ENCODE measurements around the gene OIT3.
"Not testable (repeated sequence)": the region's sequence is repeated elsewhere in the genome, so short reads cannot be mapped to it uniquely, and the experiment has no call there.

Gene OIT3

DNA sequence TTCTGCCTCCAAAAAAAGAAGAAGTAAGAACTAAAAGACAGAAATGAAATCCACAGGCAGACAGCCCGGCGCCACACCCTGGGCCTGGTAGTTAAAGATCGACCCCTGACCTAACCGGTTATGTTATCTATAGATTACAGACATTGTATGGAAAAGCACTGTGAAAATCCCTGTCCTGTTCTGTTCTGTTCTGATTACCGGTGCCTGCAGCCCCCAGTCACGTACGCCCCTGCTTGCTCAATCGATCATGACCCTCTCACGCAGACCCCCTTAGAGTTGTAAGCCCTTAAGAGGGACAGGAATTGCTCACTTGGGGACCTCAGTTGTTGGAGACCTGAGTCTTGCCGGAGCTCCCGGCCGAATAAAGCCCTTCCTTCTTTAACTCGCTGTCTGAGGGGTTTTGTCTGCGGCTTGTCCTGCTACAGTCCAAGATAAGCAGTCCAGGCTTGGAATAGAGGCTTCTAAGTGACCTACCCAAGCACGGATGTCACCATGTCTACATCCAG is 10.5 kb downstream of the OIT3 start:
- not testable (repeated sequence) for DNase-seq (ENCODE audit: low read depth)

DNA sequence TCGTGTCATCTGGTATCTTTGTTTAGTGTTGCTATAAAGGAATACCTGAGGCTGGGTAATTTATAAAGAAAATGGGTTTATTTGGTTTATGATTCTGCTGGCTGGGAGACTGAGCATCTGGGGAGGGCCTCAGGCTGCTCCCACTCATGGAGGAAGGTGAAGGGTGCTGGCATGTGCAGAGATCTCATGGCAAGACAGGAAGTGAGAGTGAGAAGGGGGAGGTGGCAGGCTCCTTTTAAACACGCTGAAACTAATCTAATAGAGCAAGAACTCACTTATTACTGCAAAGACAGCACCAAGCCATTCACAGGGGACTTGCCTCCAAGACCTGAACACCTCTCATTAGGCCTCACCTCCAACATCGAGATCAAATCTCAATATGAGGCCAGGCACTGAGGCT is 11.3 kb downstream of the OIT3 start:
- DNase-seq (ENCODE audit: low read depth), result no peak

GRCh38 chr10:72906446-72906845 is 12.9 kb downstream of the OIT3 start:
- no peak for DNase-seq (ENCODE audit: low read depth)

GRCh38 chr10:72910705-72911104 is 17.2 kb downstream of the OIT3 start:
- DNase-seq (ENCODE audit: low read depth), result no peak

DNA sequence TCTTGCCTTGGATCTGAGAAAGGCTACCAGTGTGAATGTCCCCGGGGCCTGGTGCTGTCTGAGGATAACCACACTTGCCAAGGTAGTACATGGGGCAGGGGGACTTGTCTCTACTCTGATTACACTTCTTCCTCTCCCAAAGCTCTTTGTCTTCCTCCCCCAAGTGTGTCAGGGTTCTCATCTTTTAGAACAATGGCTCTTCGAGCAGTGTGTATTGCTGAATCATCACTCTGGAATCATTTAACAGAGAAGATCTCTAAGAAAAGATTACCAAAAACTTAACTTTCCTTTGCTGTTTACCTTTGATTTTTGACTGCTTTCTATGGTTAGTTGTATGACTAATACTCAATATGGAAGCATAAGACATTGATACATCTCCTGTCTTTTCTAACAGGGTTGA is 18.2 kb downstream of the OIT3 start:
- no peak for DNase-seq (ENCODE audit: low read depth)

DNA sequence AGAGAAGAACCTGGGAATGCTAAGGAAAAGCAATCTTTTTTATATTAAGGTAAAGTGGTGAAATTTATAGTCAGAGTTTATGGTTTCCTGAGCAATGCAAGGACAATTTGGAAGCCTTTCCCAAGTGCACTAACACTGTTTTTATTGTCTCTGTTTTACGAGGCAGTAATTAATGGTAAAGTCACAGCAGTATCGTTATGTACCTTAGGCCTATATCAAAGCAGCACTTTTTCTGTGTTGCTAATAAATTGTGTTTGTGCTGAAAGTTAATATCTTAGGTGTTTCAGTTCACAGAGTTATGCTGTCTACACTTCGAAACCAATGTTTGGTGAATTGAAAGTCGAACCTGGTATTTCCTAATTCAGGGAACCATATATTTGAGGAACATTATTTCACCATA is 19.2 kb downstream of the OIT3 start:
- DNase-seq (ENCODE audit: low read depth), result no peak

- DNase-seq (ENCODE audit: low read depth), result no peak
Measured at GRCh38 chr10:72913287-72913686, 19.7 kb downstream of the OIT3 start.

DNA sequence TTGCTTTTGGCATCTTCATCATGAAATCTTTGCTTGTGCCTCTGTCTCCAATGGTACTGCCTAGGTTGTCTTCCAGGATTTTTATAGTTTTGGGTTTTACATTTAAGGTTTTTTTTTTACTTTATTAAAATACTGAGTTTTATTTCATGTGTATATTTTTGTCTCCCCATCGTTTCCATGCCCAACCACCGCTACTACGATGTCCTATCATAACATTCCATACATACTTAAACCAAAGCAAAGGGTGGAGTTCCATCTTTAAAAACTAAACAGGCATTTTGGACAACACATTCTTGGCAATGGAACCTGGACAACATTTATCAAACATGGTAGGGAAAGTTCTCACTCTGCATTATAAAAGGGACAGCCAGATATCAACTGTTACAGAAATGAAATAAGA is 23.7 kb downstream of the OIT3 start:
- not testable (repeated sequence) for DNase-seq (ENCODE audit: low read depth)

DNA sequence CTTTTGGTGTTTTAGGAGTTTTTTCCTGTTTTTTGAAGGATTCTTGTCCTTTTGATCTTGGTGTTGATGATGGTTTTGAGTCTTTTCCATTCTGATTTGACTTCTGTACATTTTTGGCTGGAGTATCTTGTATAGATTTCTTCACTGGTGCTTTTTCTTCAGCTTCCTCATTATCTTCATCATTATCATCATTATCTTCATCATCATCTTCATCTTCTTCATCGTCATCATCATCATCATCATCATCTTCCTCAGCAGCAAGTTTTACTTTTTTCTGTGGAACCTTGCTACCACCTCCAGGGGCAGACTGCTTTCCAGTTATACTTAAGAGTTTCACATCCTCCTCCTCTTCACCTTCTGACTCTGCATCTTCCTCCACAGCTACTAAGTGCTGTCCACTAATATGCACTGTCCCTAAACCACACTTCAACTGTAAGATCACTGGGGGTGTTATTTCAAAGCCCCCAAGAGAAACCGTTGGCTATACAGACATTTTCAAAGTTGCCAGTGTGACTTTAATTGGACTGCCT is 24.3 kb downstream of the OIT3 start:
- DNase-seq (ENCODE audit: low read depth), result not testable (repeated sequence)

DNA sequence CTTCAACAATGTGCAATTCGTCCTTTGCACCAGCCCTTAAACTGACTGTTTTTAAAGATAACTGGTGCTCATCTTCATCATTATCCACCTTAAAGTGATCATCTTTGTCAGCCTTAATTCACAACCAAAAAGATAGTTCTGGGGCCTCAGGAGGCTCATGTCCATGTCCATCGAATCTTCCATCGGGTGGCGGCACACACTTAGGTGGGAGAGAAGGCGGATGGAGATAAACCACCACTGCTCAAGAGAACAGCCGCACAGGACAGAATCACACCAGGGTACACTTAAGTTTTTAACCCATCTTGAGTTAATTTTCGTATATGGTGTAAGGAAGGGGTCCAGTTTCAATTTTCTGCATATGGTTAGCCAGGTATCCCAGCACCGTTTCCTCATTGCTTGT is 24.8 kb downstream of the OIT3 start:
- no peak for DNase-seq (ENCODE audit: low read depth)

GRCh38 chr10:72921147-72921683 is 27.7 kb downstream of the OIT3 start:
- not testable (repeated sequence) for DNase-seq (ENCODE audit: low read depth)

- DNase-seq (ENCODE audit: low read depth), result no peak
Measured at GRCh38 chr10:72924351-72924750, 30.8 kb downstream of the OIT3 start.

DNA sequence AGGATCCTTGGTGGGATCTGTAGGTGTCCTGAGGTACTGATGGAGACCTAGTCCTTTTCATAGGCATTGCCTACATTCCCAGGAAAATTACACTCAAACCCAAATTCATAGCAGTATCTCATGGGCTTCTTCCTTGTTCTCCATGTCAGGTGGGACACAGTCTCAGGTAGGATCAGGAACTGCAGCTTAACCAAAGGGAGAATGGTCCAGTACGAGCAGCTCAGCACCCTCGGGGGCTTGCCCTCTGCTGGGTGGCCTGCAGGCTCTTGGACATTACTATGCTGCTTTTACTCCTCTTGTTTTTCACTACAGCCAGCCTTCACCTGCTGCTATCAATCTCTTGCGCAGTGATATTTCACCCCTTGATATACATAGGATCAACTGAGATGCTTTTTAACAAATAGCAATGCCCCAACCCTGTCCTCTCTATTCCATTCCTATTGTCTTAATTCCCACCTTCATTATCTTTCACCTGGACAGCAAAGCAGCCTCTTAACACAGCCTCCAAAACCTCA is 32.5 kb downstream of the OIT3 start:
- no peak for DNase-seq (ENCODE audit: low read depth)

- no peak for DNase-seq (ENCODE audit: low read depth)
Measured at GRCh38 chr10:72927485-72927884, 33.9 kb downstream of the OIT3 start.

GRCh38 chr10:72928798-72929197 is 35.3 kb downstream of the OIT3 start:
- DNase-seq (ENCODE audit: low read depth), result no peak

- DNase-seq (ENCODE audit: low read depth), result no peak
Measured at GRCh38 chr10:72930276-72930675, 36.7 kb downstream of the OIT3 start.

GRCh38 chr10:72932259-72933015 is 38.9 kb downstream of the OIT3 start:
- no peak for DNase-seq (ENCODE audit: low read depth)

GRCh38 chr10:72935361-72935760 is 41.8 kb downstream of the OIT3 start:
- DNase-seq (ENCODE audit: low read depth), result no peak

DNA sequence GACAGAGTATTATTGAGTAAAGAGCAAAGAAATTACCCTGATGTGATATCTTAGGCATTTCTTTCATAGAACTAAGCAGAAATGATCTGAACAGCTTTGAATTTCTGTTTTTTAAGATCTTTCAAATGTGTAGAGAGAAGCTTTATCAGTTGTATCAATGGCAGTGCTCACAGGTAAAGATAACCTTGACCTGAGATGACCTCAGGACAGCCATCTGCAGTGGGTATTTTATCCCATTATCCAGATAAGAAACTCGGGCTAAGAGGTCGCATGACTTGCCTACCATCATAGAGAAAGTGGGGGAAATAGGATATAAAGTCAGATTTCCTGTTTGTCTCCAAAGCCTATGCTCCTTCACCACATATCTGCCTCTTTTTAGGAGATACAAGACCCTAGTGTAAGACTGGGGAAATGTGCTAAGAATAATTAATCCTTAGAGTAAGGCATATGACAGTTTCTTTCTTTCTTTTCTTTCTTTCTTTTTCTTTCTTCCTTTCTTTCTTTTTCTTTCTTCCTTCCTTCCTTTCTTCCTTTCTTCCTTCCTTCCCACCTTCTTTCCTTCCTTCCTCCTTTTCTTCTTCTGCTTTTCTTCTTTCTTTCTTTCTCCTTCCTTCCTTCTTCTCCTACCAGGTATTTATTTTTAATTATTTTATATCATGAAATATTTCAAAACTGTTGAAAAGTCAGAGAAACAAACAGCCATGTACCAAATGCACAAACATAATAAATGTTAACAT is 50.1 kb downstream of the OIT3 start:
- DNase-seq (ENCODE audit: low read depth), result no peak

DNA sequence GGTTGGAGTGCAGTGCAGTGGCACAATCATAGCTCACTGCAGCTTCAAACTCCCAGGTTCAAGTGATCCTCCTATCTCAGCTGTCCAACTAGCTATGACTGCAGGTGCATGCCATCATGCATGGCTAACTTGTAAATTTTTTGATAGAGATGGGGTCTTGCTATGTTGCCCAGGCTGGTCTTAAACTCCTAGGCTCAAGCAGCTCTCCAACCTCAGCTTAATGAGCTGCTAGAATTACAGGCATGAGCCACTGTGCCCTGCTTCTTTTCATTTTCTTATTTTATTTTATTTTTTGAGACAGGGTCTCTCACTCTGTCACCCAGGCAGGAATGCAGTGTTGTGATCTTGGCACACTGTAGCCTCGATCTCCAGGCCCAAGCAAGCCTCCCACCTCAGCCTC is 53.4 kb downstream of the OIT3 start:
- no peak for DNase-seq (ENCODE audit: low read depth)

DNA sequence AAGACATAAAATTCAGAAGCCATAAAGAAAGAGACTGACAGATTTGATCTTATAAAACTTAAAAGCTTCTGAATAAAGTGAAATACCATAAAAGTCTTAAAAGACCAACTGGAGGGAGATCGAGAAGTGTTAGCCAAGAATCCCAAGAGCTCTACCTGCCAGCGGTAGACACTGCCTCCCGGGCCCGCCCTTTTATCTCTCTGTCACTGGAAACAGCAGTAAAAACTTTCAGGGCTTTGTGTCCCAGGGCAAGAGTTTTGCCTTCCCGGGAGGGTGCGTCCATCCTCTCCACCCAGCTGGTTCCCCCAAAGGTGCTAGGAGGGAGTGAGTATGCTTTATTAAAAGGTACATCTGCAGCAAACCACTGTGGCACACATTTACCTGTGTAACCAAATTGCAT is 55.2 kb downstream of the OIT3 start:
- DNase-seq (ENCODE audit: low read depth), result no peak

GRCh38 chr10:72951760-72952159 is 58.2 kb downstream of the OIT3 start:
- DNase-seq (ENCODE audit: low read depth), result no peak

DNA sequence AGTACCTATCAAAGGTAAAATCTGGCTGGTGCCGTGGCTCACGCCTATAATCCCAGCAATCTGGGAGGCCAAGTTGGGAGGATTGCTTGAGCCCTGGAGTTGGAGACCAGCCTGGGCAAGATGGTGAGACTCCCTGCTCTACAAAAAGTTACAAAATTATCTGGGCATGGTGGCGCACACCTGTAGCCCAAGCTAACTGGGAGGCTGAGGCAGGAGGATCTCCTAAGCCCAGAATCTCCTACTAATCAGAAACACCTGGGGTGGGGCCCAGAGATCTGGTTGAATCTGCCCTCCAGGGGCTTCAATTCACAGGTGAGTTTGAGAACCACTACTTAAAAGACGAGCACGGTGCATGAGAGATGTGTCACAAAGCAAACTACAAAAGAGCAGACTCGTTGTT is 58.6 kb downstream of the OIT3 start:
- DNase-seq (ENCODE audit: low read depth), result no peak

Measured in activated gamma-delta T cell treated with anti-CD3 and anti-CD28 coated beads, Interleukin-2, amount 50 U/mL, for 16 hours (primary cell).